Colonic mucosa (tissue), 4 donors: Measurements from ENCODE around the gene MKNK1. TPM values are rescaled to one million over a fixed set of nuclear protein-coding genes. Genes with fewer than 3 reads are reported as not detected.

Experiments
- DNase-seq: peaks from one replicate; pipeline ENCODE4 v3.0.0-alpha.2; 2020
- H3K27ac ChIP-seq: fragments of 200-600 bp; one replicate; pipeline ENCODE4 v1.8.0; 2021
- H3K27me3 ChIP-seq: fragments of 200-600 bp; one replicate; pipeline ENCODE4 v1.8.0; 2021
- H3K36me3 ChIP-seq: fragments of 200-600 bp; one replicate; pipeline ENCODE4 v1.8.0; 2021
- H3K4me1 ChIP-seq: fragments of 200-600 bp; one replicate; pipeline ENCODE4 v1.8.0; 2021; ENCODE audit warnings: mild to moderate bottlenecking
- H3K4me3 ChIP-seq: fragments of 200-600 bp; one replicate; pipeline ENCODE4 v1.8.0; 2021
- H3K9ac ChIP-seq, 2 donors: one replicate each; pipeline ENCODE4 v1.7.0; 2013; ENCODE audit warnings: control low read depth in 2 of 2, low read depth in 2 of 2, low read length in 2 of 2
- H3K9me3 ChIP-seq: fragments of 200-600 bp; one replicate; pipeline ENCODE4 v1.8.0; 2021
- CTCF ChIP-seq: fragments of 200-600 bp; IDR thresholded peaks from one replicate; pipeline ENCODE4 v1.8.0; 2022; ENCODE audit warnings: antibody characterized with exemption, mild to moderate bottlenecking
- intact Hi-C: fragments of 100-400 bp; cut with DNase I; formaldehyde crosslinking; loops from one replicate; pipeline ENCODE4 v1.14.1; 2022
- total RNA-seq, 2 donors: library from RNA; stranded (reverse); fragmentation: NEBNext Ultra II Directional in 1 of 2; extraction: Animal tissue kit (Norgen Biotek cat#: 25700) in 1 of 2; gene quantifications; one replicate each; pipeline ENCODE4 v1.2.1, GENCODE V29; 2021
- donor health status: healthy.
- donor health status: DM: no; HTN: no; CAD: no.
- donor health status: DM: no; HTN: no; CAD: no.

Gene MKNK1
- total RNA-seq, 2 donors from 2014 or later: 27.0 to 36.8 TPM

- Histone ChIP-seq H3K4me1 (peaks cover 5% of the 10 kb centered on the region), H3K27ac (no peak overlapping the region), H3K27me3 (no peaks in the 10 kb centered on the region), H3K36me3 (peaks cover 18% of the 10 kb centered on the region), H3K4me3 (no peak overlapping the region), H3K9ac (no peak overlapping the region), H3K9me3 (no peaks in the 10 kb centered on the region)
- intact Hi-C loops: no loop called here
- no peak for TF ChIP-seq CTCF
- no peak for DNase-seq
Observed at GRCh38 chr1:46611691-46612221, 7.7 kb upstream of the MKNK1 start.

DNA sequence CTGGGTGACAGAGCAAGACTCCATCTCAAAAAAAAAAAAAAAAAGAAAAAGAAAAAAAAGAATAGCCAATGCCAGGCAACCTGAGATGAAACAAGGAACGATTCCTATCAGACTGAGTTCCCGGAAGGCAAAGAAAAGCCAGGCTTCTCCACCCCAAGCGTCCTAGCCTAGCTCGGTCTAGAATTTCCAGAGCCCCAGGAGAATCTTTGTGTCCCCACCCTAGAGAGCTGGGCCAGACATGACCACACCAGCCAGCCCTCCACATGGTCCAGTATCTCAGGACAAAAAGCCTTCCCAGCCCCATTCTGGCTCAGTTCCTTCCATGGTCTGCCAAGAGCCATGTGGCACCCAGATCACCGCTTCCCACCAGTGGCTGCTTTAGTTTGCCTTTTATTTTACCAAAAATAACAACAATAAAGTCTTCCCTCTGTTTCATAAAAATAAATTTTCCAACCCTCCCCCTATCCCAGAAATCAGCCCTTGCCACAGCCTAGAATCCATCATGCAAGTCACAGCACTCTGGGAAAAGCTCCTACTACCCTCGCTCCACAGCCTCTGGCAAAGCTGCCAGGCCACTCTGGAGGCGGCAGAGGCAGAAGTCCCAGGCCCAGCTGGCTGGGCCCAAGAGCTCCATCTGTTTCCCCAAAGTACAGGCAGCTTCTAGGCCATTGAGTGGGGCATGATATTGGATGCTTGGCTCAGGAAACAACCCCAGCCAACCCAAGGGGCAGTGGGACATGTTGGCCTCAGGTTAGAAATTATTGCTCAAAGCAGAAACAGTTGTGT, 3.5 kb upstream of the MKNK1 start:
- no peak for DNase-seq
- peaks cover 8% of the 10 kb centered on the region for H3K4me1 ChIP-seq

DNA sequence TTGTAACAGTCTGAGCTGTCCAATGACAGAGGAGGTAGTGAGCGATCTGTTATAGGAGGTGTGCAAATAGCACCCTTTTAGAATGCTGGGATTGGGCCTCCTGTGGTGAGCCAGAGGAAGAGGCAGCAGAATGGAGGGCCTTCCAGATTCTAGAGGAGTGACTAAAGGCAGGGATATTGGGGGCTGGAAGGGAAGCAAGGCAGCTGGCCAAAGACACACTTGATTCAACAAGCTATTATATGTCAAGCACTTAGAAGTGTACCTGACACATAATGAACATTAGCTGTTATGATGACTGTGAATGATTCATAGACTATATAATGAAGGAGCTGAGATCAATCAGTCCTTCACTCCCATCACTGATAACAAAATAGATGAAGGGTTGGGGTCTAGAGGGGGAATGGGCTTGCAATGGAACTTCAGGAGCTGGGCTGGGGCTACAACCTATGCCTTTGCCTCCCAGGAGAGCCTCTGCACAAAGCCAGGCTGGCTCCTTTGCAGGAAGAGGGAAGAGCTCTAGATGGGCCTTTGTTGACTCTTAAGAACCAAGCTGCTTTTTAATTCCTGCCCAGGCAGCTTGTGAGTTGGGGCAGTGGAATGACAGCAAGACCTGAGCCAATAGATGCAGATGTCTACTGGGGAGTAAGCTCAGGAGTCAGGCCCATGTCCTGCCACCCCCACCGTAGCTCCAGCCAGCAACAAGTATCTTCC, 2.3 kb upstream of the MKNK1 start:
- H3K27ac ChIP-seq: no peak overlapping the region
- peaks cover 8% of the 10 kb centered on the region for H3K4me1 ChIP-seq
- TF ChIP-seq CTCF: no peak
- no peaks in the 10 kb centered on the region for H3K9me3 ChIP-seq
- no peak for DNase-seq
- intact Hi-C loops: no loop called here
- H3K4me3 ChIP-seq: no peak overlapping the region
- H3K27me3 ChIP-seq: no peaks in the 10 kb centered on the region
- H3K9ac ChIP-seq: no peak overlapping the region
- H3K36me3 ChIP-seq: peaks cover 18% of the 10 kb centered on the region

More for the DNA sequence above, 3.5 kb upstream of the MKNK1 start:
- Histone ChIP-seq H3K9ac (no peak overlapping the region), H3K4me3 (no peak overlapping the region), H3K27ac (no peak overlapping the region), H3K9me3 (no peaks in the 10 kb centered on the region), H3K27me3 (no peaks in the 10 kb centered on the region), H3K36me3 (peaks cover 18% of the 10 kb centered on the region)
- intact Hi-C loops: no loop called here
- TF ChIP-seq CTCF: no peak

- H3K27me3 ChIP-seq: no peaks in the 10 kb centered on the region
- no peak for TF ChIP-seq CTCF
- H3K9ac ChIP-seq: peak overlapping the region in 1 of 2 donors; percentile 4
- intact Hi-C loops: no loop called here
- H3K4me3 ChIP-seq: no peak overlapping the region
- peaks cover 8% of the 10 kb centered on the region for H3K4me1 ChIP-seq
- no peak for DNase-seq
- H3K27ac ChIP-seq: no peak overlapping the region
- H3K9me3 ChIP-seq: no peaks in the 10 kb centered on the region
- H3K36me3 ChIP-seq: peaks cover 18% of the 10 kb centered on the region
Observed at GRCh38 chr1:46605232-46605631, 1.2 kb upstream of the MKNK1 start.

DNA sequence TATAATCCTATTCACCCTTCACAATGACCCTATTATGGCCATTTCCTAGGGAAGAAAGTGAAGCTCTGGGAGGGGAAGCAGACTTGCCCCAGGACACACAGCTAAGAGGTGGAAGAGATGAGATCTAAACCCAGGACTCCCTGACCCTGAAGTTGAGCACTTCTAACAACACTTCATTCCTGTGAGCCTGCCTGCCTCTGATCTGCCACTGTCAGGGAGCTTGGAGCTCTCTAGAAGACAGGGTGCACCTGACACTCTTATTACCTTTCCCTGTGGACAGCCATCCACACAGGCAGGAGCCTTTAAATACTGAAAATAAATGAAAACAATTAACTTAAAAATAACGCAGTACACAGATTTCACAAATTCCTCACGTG, 599 bp downstream of the MKNK1 start:
- H3K4me1 ChIP-seq: peaks cover 8% of the 10 kb centered on the region
- H3K9ac ChIP-seq: peak overlapping the region; percentile 87 to 97
- no peak for DNase-seq
- H3K27me3 ChIP-seq: no peaks in the 10 kb centered on the region
- H3K9me3 ChIP-seq: no peaks in the 10 kb centered on the region
- H3K4me3 ChIP-seq: peak overlapping the region; percentile 71
- TF ChIP-seq CTCF: no peak
- H3K36me3 ChIP-seq: peaks cover 4% of the 10 kb centered on the region
- peak overlapping the region; percentile 73 for H3K27ac ChIP-seq
- intact Hi-C loops: no loop called here
